T-helper 1 cell treated with Interleukin-12 subunit alpha and Interleukin-12 subunit beta and Interleukin-4 antibody, amounts not matched to agents 30 ng/mL and 1 ng/mL, for 36 hours (primary cell): ENCODE measurements around the gene MTOR. TPM values are rescaled to one million over a fixed set of nuclear protein-coding genes. Genes with fewer than 3 reads are reported as not detected.
"Not testable (repeated sequence)": the region's sequence is repeated elsewhere in the genome, so short reads cannot be mapped to it uniquely, and the experiment has no call there.

ENCODE experiments used
- intact Hi-C: fragments of 100-400 bp; cut with micrococcal nuclease; formaldehyde crosslinking; loops from one replicate; pipeline ENCODE4 v1.15.1; 2024
- total RNA-seq: library from RNA; stranded (reverse); gene quantifications from 2 replicates; pipeline ENCODE4 v1.2.3, GENCODE V29; 2022

The MTOR gene
- total RNA-seq, 1 donor from 2014 or later: 53.2 TPM

GRCh38 chr1:11067716-11068599 lies 194.4 kb downstream of the MTOR start:
- intact Hi-C loops: no loop called here

GRCh38 chr1:11065796-11066195 lies 196.6 kb downstream of the MTOR start:
- intact Hi-C loops: no loop called here

GRCh38 chr1:11064942-11065341 lies 197.4 kb downstream of the MTOR start:
- intact Hi-C loops: no loop called here

- intact Hi-C loops: not testable (repeated sequence)
These were observed 198.3 kb downstream of the MTOR start for GRCh38 chr1:11063937-11064537.

GRCh38 chr1:11062965-11063401 lies 199.4 kb downstream of the MTOR start:
- intact Hi-C loops: no loop called here

GRCh38 chr1:11061652-11062365 lies 200.5 kb downstream of the MTOR start:
- intact Hi-C loops: loop anchor here (2.0 kb wide), 2 partner anchors 745 to 845 kb away; partner anchors contain the start of gene CLCN6

- intact Hi-C loops: loop anchor here (1.0 to 2.0 kb wide), 7 partner anchors 23 to 847 kb away; partner anchors contain the start of genes CLCN6, EXOSC10, MTOR and TARDBP
These were observed 202.2 kb downstream of the MTOR start, which contains the start of gene SRM for GRCh38 chr1:11059968-11060830. SRM (minus strand) TSS chr1:11060018; CDS start chr1:11059943, 75 bp downstream.

GRCh38 chr1:11059155-11059967 lies 203.0 kb downstream of the MTOR start:
- intact Hi-C loops: no loop called here

- intact Hi-C loops: no loop called here
These were observed 203.7 kb downstream of the MTOR start for GRCh38 chr1:11058595-11059154.

GRCh38 chr1:11058026-11058425 lies 204.3 kb downstream of the MTOR start:
- intact Hi-C loops: no loop called here

GRCh38 chr1:11057477-11057876 lies 204.9 kb downstream of the MTOR start:
- intact Hi-C loops: no loop called here

Other genes starting within 250 kb of the MTOR start
- 159 and 171 TPM in 2 replicates for gene TARDBP, start 249.9 kb downstream of the MTOR start, total RNA-seq
- gene MASP2, start 215.3 kb downstream of the MTOR start, total RNA-seq: 0.12 TPM in 1 of 2 replicates, not detected in the other
- gene SRM, start 202.5 kb downstream of the MTOR start, total RNA-seq: 124 and 129 TPM in 2 replicates
- gene EXOSC10, start 162.7 kb downstream of the MTOR start, total RNA-seq: 77.4 and 86.2 TPM in 2 replicates
- gene ANGPTL7, start 73.2 kb downstream of the MTOR start, total RNA-seq: not detected in 2 replicates
- gene UBIAD1, start 10.6 kb upstream of the MTOR start, total RNA-seq: 27.5 and 28.6 TPM in 2 replicates
- 0.20 and 0.56 TPM in 2 replicates for gene DISP3, start 216.6 kb upstream of the MTOR start, total RNA-seq